Thyroid gland (tissue), 4 donors: ENCODE measurements around the gene CD48.

Experiments
- CTCF ChIP-seq, 6 experiments: fragments of 200-600 bp in 3 of 6; fragments of 450-650 bp in 3 of 6; sonication (generic) in 3 of 6; IDR thresholded peaks; one replicate each; pipeline ENCODE4 v1.5.1; 2016 to 2019; ENCODE audit warnings: antibody characterized with exemption in 6 of 6, mild to moderate bottlenecking in 2 of 6, inconsistent platforms in 1 of 6, moderate library complexity in 1 of 6
- POLR2A ChIP-seq, 2 donors: fragments of 450-650 bp; IDR thresholded peaks; one replicate each; pipeline ENCODE4 v1.6.1; 2017; ENCODE audit warnings: antibody characterized with exemption in 2 of 2, mild to moderate bottlenecking in 2 of 2, moderate library complexity in 1 of 2

GRCh38 chr1:160667896-160668295 lies 43.7 kb downstream of the CD48 start:
- no peak for TF ChIP-seq CTCF (IDR thresholded peaks at IDR 0.05)
- no peak for TF ChIP-seq POLR2A (IDR thresholded peaks at IDR 0.05)
